HG03354 (cell line): ENCODE data around the gene C16orf74.

Experiments
- ATAC-seq: cut with Tn5 transposase; IDR thresholded peaks from one replicate; pipeline ENCODE4 v1.9.1; 2021; ENCODE audit warnings: mild to moderate bottlenecking; ENCODE audit not compliant: unreplicated experiment, poor library complexity, severe bottlenecking

Gene C16orf74

DNA sequence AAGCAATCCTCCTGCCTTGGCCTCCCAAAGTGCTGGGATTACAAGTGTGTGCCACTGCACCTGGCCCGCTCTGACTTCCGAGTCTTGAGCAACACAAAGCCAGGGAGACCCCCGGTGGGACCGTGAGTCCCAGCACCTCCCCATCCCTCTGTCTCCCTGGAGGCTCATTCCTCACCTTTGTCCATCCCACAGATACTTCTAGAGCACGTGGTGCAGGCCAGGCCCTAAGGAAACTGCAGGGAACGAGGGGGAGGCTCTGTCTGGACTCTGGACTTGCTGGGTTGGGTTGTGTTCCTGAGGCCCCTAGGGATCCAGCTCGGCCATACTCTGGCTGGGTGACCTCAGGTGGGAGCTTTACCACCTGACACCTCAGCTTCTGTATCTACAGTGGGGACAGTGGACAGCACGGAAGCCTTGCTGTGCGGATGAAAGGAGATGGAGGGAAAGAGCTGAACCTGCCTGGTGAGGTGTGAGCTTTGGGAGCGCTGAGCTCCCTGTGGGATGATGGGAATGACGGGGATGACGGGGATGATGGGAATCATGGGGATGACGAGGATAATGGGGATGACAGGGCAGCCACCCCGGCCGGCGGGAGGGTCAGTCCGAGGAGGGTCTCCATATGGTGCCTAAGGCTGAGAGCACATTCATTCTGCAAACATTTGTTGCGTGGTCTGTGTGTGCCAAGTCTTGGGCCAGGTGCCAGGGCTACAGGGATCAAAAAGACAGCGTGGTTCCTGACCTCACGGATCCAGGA lies 26.6 kb downstream of the C16orf74 start:
- no peak for ATAC-seq

DNA sequence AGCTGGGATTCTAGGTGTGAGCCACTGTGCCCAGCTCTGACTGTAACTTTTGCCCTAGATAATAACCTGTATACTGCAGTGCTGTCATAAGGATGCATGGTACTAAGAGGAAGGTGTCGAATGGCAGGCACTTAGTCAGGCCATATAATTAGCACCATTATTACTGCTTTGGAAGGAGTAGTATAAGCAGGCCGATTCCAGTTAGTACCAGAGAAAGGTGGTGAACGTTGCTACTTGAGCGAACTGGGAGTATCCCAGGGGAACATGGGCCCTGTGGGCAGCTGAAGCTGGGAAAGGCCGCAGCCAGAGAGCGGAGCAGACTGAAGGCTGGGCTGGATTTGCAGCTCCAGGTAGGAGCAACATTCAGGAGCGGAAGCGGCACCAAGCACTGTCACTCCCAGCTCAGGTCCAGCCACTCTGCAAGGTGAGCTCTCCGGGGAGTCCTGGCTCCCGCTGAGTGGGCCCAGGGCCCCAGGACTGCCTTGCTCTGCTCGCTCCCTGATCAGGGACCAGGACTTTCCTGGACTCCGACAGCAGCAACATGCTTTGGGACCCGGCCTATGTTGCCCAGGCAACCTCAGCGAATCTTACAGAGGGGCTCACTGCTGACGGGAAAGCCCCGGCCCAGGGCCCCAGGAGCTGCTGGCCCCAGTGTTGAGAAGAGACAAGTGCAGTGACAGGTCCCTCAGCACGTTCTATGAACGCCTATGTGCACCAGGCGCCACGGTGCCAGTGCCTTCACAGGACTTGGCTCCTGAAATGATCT lies 28.6 kb downstream of the C16orf74 start:
- ATAC-seq = no peak

DNA sequence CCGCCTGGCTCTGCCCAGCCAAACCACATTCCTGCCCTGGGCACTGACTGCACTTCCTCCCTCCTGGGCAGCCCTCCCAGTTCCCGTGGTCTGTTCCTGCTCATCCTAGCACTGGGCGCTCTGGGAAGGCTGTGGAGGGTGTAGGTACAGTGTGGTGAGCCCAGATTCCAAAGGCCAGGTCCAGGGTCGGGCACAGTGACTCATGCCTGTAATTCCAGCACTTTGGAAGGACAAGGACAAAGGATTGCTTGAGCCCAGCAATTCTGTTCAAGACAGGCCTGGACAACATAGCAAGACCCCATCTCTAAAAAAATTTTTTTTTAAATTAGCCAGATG lies 30.6 kb downstream of the C16orf74 start:
- ATAC-seq = no peak

DNA sequence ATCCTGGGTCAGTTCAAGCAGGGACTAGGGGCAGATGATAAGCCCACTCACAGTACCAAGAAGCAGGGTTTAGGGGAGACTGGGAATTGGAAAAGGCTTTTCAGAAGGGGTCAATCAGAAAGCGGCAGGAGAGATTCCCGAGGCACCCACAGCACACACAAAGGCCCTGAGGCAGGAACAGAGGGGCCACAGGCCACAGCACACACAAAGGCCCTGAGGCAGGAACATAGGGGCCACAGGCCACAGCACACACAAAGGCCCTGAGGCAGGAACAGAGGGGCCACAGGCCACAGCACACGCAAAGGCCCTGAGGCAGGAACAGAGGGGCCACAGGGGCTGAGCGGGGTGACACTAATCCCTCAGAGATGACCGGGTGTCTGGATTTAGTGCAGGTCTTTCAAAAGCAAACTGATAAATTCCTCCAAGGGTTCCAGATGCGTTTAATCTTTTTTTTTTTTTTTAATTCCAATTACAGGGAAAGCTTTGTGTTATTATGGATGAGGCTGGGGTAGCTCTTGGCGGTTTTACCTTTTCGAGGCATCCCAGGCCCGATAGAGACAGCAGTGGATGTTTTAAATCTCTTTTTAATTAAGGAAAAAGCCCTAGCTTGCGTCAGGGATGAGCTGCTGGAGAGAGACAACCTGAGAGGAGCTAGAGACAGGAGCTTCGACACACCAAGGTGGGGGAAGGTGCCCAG lies 31.1 kb downstream of the C16orf74 start:
- no peak for ATAC-seq

DNA sequence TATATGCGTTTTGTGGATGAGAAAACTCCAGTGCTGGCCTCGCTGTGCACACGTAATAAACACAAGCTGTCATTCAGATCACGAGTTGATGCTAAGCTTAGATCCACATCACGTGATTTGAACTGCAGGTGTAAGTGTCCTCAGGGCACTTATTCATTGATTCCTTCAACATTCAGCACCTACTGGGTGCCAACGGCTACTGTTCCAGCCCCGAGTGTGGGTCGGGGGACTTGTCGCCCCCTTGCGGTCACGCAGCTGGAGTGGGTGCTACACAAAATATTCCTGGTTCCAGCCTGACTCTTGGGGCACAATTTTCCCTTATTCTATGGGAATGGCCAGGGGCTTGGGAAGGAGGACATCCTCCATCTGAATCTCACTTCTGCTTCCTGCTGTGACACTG lies 32.2 kb downstream of the C16orf74 start:
- no peak for ATAC-seq

DNA sequence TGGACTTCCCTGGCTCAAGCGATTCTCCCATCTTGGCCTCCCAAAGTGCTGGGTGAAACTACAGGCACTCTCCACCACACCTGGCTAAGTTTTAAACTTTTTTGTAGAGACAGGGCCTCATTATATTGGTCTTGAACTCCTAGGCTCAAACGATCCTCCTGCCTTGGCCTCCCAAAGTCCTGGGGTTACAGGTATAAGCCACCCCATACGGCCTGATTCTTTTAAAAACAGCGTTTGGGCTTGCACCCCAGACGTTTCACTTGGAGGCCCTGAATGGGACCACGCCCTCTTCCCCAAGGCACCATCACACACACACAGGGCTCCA lies 32.8 kb downstream of the C16orf74 start:
- ATAC-seq = no peak

DNA sequence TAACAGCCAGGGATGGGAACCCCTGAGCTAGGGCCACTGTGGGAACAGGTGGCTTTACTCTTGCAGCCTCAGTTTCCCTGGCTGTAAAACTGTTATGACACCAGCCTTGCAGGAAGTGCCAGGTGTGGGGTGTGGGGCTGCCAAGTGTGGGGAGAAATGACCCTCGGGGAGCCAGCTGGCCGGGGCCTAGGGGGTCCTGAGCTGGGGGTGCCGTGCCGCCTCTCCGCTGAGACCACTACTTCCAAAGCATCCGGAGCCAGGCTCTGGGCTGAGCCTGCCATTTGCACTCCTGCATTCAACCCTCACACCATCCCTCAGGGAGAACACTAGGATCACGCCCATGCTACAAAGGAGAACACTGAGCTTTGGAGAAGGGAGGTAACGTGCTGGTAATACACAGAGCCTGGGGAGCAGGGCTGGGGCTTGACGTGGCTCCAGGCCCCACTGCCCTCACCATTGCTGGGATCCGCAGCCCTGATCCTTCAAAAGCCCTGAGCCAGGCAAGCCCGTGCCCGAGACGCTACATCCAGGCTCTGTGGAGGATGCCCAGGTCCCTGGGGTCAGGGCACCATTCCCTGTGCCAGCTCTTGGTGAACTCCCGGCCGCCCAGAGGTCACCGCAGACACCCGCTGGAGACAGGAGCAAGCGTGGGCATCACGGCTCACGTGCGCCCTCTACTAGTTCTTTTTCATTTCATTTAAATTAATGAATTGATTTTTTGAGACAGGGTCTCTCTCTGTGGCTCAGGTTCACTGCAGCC lies 33.3 kb downstream of the C16orf74 start:
- ATAC-seq = no peak

DNA sequence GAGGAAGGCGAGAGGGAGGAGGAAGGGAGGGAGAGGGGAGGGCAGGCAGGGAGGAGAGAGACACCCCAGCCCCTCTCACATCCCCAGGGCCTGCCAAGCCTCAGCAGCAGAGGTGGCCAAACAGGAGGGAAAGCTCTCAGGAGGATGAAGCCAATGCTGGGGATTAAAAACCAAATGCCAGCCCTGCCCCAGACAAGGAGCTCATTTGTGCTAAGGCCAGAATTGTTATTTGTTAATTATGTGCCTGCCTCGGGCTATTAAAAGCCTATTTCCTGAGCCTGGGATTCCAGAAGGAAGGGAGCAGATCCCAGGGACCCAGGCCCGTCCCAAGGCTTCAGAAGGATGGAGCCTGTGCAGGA lies 34.2 kb downstream of the C16orf74 start:
- no peak for ATAC-seq

DNA sequence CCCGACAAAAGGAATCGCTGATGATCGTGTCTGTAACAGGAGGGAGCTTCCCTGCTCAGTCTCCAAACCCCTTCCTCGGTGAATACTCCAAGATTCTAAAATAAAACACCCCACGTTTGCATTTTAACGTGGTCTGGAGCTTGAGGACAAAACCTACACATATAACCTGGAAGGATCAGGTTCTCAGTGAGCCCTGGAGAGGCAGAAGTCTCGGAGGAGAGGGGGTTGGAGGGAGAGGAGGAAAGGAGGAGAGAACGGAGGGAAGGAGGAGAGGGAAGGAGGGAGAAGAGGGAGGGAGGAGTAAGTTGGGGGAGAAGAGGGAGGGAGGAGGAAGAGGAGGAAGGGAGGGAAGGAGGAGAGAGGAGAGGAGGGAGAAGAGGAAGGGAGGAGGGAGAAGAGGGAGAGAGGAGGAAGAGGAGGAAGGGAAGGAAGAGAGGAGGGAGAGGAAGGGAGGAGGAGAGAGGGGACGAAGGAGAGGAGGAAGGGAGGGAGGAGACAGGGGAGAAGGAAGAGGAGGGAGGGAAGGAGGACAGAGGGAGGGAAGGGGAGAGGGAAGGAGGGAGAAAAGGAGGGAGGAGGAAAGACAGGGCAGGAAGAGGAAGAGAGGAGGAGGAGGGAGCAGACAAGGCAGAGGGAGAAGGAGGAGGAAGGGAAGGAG lies 34.7 kb downstream of the C16orf74 start:
- no peak for ATAC-seq

DNA sequence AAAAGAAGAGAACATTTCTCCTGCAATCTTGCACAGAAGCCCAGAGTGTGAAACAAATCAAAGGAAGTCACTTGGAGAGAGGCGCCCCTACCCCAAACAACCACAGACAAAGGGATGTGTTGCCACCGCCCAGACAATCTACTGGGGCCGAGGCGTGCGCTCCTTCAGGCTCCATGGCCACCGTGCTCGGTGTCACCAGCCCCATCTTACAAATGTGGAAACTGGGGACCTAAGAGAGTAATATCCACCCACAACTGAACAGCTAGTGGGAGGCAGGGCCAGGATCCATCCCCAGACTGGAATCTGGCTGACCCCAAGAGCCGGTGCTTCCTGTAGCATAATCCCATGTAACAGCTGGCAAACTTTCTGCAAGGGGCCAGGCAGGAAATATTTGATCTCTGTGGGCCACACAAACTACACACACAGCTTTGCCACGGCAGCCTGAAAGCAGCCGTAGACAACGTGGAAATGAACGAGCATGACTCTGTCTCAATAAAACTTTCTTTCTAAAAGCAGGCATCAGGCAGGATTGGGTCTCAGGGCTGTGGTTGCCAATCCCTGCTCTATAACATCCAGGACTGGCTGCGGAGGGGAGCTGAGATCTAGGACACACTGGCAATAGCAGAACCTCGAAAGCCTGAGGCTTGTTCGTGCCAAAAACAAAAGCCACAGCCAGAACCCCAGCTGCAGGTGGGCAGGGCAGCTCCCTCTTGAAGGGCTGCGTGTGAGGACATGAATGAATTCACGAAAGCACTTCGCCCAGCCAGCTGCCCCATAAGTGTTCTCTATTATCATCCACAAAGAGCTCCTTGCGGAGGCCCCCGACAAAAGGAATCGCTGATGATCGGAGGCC lies 35.5 kb downstream of the C16orf74 start:
- no peak for ATAC-seq

DNA sequence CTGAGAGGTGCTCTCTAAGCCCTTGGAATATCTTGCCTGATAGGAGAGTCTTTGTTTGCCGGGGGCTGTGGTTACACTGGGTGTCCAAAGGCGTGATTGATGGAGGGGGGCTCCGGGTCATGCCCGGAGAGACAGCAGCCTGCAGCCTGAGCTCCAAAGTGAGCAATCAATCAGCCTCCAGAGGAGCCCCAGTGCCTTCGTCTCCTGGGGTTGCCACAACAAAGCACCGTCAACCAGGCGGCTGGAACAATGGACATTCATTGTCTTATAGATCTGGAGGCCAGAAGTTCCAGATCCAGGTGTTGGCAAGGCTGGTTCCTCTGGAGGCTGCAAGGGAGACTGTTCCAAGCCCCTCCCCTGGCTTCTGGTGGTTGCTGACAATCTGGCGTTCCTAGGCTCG lies 38.1 kb downstream of the C16orf74 start:
- ATAC-seq = no peak

DNA sequence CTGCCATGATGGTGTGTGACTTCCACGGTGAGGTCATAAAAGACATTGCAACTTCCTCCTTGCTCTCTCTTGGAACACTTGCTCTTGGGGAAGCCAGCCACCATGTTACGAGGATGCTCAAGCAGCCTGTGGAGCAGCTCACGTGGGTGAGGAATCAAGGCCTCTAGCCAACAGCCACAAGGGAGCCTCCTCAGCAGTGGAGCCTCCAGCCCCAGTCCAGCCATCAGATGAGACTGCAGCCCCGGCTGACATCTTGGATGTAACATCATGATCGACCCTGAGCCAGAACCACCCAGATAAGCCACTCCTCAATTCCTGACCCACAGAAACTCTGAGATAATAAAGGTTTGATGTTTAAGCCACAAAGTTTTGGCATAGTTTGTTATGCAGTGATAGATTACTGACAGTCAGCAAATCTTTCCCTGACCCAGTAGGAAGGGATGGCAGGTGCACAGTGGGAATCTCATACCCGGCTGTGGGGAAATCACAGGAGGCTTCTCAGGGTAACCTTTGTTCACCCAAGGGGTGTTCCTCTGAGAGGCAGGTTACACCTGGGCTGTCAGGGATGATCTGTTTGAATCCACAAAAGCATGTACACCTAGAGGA lies 38.8 kb downstream of the C16orf74 start:
- ATAC-seq = no peak

DNA sequence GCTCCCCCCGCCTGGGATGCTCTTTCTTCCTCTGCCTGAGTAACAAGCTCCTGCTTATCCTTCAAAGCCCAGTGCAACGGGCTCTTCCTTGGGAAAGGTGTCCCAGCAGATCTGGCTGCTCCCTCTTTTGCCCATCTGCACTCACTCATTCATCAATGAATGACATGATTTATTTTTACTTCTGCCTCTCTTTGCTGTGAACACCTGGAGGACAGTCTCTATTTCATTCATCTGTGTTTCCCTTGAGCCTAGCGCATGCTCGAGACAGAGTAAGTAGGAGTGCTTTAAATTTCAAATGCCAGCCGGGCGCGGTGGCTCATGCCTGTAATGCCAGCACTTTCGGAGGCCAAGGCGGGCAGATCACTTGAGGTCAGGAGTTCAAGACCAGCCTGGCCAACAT lies 40.2 kb downstream of the C16orf74 start:
- ATAC-seq = no peak

DNA sequence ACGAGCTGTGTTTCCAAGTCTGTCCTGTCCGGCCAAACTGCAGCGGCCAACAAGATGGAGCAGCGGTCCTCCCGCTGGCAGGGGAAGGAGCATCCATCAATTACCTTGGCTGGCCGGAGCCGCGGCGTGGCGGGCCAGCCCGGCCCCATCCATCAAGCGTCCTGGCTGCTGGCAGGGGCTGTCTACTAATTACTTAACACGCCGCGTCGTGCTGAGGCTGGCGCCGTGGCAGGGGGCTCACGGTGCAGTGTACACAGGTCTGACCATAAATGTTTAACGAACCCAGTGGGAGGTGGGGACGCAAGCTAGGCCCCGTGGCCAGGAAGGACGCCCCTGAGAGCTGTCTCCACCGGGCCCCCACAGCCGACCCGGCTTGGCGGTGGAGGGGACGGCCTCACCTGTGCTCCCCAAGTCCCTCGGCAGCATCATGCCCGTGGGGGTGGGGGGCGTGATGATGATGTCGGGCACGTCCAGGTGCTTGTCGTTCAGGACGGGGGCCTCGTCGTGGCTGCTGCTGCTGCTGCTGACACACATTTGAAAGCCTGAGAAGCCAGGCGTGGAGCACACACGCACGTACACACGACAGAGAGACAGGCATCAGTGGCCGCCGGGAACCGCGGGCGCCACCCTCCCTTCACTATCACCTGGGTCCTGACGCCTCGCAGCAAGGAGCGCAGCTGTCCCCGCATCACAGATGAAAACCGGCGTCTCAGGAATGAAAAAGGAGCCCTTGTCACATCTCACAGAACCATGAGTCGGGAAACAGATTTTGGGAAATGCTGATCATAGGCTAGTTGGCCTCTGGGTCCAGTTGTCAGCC lies 40.9 kb downstream of the C16orf74 start:
- no peak for ATAC-seq

DNA sequence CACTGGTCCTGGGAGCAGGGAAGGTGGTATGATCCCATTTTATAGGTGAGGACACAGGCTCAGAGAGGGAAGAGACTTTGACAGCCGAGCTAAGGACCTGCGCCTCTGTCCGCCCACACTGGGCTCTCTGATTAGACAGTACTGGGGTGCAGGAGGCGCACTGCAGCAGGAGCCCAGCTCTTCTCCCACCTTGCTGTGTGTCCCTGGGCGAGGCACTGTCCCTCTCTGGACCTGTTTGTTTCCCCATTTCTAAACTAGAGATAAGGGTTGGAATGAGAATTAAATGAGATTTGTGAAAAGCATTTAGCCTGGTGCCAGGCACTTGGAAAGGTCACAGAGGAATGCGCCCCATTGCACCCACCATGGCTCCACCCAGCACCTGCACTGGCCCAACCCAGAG lies 42.6 kb downstream of the C16orf74 start:
- no peak for ATAC-seq

DNA sequence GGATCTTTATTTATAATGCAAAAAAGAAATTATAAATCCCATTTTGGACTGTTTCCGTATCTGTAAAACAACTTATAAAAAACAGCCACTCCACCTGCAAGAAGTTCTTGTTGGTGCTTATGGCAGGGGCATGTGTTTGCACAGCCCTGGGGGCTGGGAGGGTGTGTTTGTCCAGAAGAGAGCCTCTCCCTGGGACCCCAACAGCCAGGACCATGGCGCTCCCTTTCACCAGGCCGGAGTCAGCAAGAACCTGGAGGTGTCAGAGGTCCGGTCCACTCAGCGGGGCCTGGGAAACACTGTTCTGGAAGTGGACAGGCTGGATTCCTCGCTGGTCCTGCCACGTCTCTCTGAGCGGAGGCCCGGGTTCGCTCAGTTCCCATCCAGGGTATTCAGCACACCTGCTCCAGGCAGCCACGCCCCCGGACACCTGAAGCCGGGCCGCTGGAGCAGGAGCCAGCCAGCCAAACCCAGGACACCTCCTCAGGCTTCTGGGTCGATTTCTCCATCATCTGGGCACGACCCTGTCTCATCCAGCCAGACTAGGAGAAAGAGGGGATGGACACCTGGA lies 43.3 kb downstream of the C16orf74 start:
- no peak for ATAC-seq

DNA sequence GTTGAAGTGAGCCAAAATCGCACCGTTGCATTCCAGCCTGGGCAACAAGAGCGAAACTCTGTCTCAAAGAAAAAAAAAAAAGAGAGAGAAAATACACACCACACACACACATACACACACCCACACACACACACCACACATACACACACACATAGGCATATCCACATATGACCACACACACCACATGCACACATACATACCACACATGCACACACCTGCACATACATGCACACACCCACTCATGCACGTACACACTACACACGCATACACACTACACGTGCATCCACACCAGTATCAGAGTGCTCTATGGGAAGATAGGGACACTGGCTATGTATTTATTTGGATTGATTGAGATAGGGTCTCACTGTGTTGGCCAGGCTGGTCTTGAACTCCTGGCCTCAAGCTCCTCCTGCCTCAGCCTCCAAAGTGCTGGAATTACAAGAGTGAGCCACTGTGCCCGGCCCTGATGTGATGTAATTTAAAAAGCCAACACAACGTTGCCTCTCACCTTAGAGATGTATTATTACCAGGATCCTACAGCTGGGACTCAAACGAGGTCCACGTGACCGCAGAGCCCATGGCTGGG lies 44.4 kb downstream of the C16orf74 start:
- no peak for ATAC-seq
